H1 (cell line): Measurements from ENCODE around the gene TACC2. TPM values are rescaled to one million over a fixed set of nuclear protein-coding genes. Genes with fewer than 3 reads are reported as not detected.

ENCODE experiments used
- CTCF ChIA-PET: fragments of 300-600 bp; sonication (Branson Sonifier 250); formaldehyde crosslinking; loops from one replicate; lab custom pipeline; 2021; ENCODE audit not compliant: partially characterized antibody; lab: Charles Lee
- POLR2A ChIA-PET: fragments of 300-600 bp; sonication (Branson Sonifier 250); formaldehyde crosslinking; loops from one replicate; lab custom pipeline; 2021; ENCODE audit warnings: inconsistent platforms; ENCODE audit not compliant: partially characterized antibody; lab: Charles Lee
- DNase-seq, 2 experiments: peaks; one replicate each; pipeline versions ENCODE4 v3.0.0 to v3.0.0-alpha.2; 2010 to 2022; ENCODE audit warnings: low spot score in 2 of 2, low read depth in 1 of 2, mixed read lengths in 1 of 2
- FAIRE-seq: peaks from 2 replicates; lab custom pipeline; 2011; peaks lifted over from hg19 to GRCh38; lab: Jason Lieb, UNC
- H2AFZ ChIP-seq: 2 replicates; pipeline ENCODE4 v1.8.1; 2012; ENCODE audit warnings: low read length, inconsistent platforms
- H2AK5ac ChIP-seq: 2 replicates; pipeline ENCODE4 v1.6.1; 2013; ENCODE audit warnings: low read depth, low read length
- H2BK120ac ChIP-seq: replicated peaks from 2 replicates; pipeline ENCODE3; 2013; ENCODE audit warnings: low read depth, low read length, inconsistent platforms
- H2BK12ac ChIP-seq: 2 replicates; pipeline ENCODE4 v1.6.1; 2013; ENCODE audit warnings: low read depth, low read length
- H2BK15ac ChIP-seq: 2 replicates; pipeline ENCODE4 v1.6.1; 2013; ENCODE audit warnings: low read length
- H2BK20ac ChIP-seq: 2 replicates; pipeline ENCODE4 v1.6.1; 2013; ENCODE audit warnings: low read length
- H2BK5ac ChIP-seq: 2 replicates; pipeline ENCODE4 v1.6.1; 2013; ENCODE audit warnings: low read depth, low read length
- H3K14ac ChIP-seq: 2 replicates; pipeline ENCODE4 v1.6.1; 2013; ENCODE audit warnings: inconsistent platforms; ENCODE audit not compliant: insufficient read length
- H3K18ac ChIP-seq: 2 replicates; pipeline ENCODE4 v1.6.1; 2013; ENCODE audit warnings: low read length; ENCODE audit errors: extremely low read depth
- H3K23ac ChIP-seq: 2 replicates; pipeline ENCODE4 v1.6.1; 2013; ENCODE audit warnings: inconsistent platforms; ENCODE audit not compliant: insufficient read length
- H3K23me2 ChIP-seq: 2 replicates; pipeline ENCODE4 v1.6.1; 2013; ENCODE audit warnings: low read depth, low read length
- H3K27ac ChIP-seq: 2 replicates; pipeline ENCODE4 v1.6.1; 2011; ENCODE audit warnings: low read depth, low read length, inconsistent platforms
- H3K27me3 ChIP-seq, 4 experiments: replicated peaks in 1 of 4; 1 replicate in 1 of 4; 2 replicates in 3 of 4; pipeline versions ENCODE4 v1.6.1 to v1.8.1; 2011 to 2013; ENCODE audit warnings: low read length in 3 of 4, mild to moderate bottlenecking in 3 of 4, inconsistent platforms in 2 of 4, mixed read lengths in 2 of 4, moderate library complexity in 1 of 4; ENCODE audit not compliant: control insufficient read depth in 3 of 4, insufficient read depth in 3 of 4; ENCODE audit errors: extremely low read depth in 1 of 4
- H3K36me3 ChIP-seq, 4 experiments: 2 replicates each; pipeline versions ENCODE4 v1.6.1 to v1.8.1; 2011 to 2013; ENCODE audit warnings: mild to moderate bottlenecking in 4 of 4, low read length in 3 of 4, moderate library complexity in 2 of 4, control low read depth in 1 of 4, inconsistent platforms in 1 of 4; ENCODE audit not compliant: insufficient read depth in 4 of 4, control insufficient read depth in 2 of 4
- H3K4ac ChIP-seq: replicated peaks from 2 replicates; pipeline ENCODE3; 2013; ENCODE audit warnings: low read length, low read depth, mixed read lengths, inconsistent platforms; ENCODE audit not compliant: insufficient read length
- H3K4me1 ChIP-seq, 4 experiments: replicated peaks in 1 of 4; 1 replicate in 1 of 4; 2 replicates in 3 of 4; pipeline versions ENCODE4 v1.6.1 to v1.8.1; 2011 to 2013; ENCODE audit warnings: low read length in 3 of 4, inconsistent platforms in 2 of 4, mixed read lengths in 1 of 4; ENCODE audit not compliant: insufficient read depth in 4 of 4, control insufficient read depth in 3 of 4
- H3K4me2 ChIP-seq, 2 experiments: 2 replicates each; pipeline versions ENCODE4 v1.6.1 to v1.8.1; 2011 to 2013; ENCODE audit warnings: low read depth in 2 of 2, low read length in 2 of 2, control low read depth in 1 of 2, inconsistent platforms in 1 of 2, mild to moderate bottlenecking in 1 of 2; ENCODE audit not compliant: insufficient read depth in 1 of 2
- H3K4me3 ChIP-seq, 4 experiments: fragments of 200-600, 300-600 bp in 1 of 4; sonication (generic), shearing (Covaris generic), sonication (Bioruptor Twin) in 1 of 4; 2 replicates each; pipeline versions ENCODE4 v1.5.1 to v1.8.1; 2011 to 2016; ENCODE audit warnings: low read length in 4 of 4, low read depth in 3 of 4, control low read depth in 2 of 4, inconsistent platforms in 2 of 4, mild to moderate bottlenecking in 2 of 4, mixed read lengths in 1 of 4, moderate library complexity in 1 of 4; ENCODE audit not compliant: insufficient read depth in 2 of 4; ENCODE audit errors: extremely low read depth in 1 of 4
- H3K56ac ChIP-seq: replicated peaks from 2 replicates; pipeline ENCODE3; 2013; ENCODE audit warnings: low read depth, mild to moderate bottlenecking, mixed read lengths, low read length, inconsistent platforms; ENCODE audit not compliant: insufficient read length
- H3K79me1 ChIP-seq: 2 replicates; pipeline ENCODE4 v1.6.1; 2013; ENCODE audit warnings: low read depth, low read length, control low read depth
- H3K79me2 ChIP-seq, 2 experiments: 2 replicates each; pipeline versions ENCODE4 v1.6.1 to v1.8.1; 2012 to 2013; ENCODE audit warnings: low read length in 2 of 2, mild to moderate bottlenecking in 2 of 2, inconsistent platforms in 1 of 2; ENCODE audit not compliant: insufficient read depth in 2 of 2, control insufficient read depth in 1 of 2
- H3K9ac ChIP-seq, 4 experiments: replicated peaks in 1 of 4; 1 replicate in 1 of 4; 2 replicates in 3 of 4; pipeline versions ENCODE4 v1.6.1 to v1.8.1; 2011 to 2013; ENCODE audit warnings: low read depth in 3 of 4, low read length in 3 of 4, control low read depth in 2 of 4, mild to moderate bottlenecking in 2 of 4, moderate library complexity in 2 of 4, inconsistent platforms in 1 of 4; ENCODE audit errors: extremely low read depth in 1 of 4
- H3K9me3 ChIP-seq, 2 experiments: 2 replicates each; pipeline versions ENCODE4 v1.6.1 to v1.8.1; 2012 to 2013; ENCODE audit warnings: mild to moderate bottlenecking in 2 of 2, moderate library complexity in 2 of 2, control low read depth in 1 of 2, inconsistent platforms in 1 of 2, low read depth in 1 of 2, low read length in 1 of 2, mixed read lengths in 1 of 2; ENCODE audit not compliant: insufficient read depth in 2 of 2
- H4K20me1 ChIP-seq, 2 experiments: replicated peaks in 1 of 2; 2 replicates each; pipeline versions ENCODE3 to v1.8.1; 2011 to 2013; ENCODE audit warnings: inconsistent platforms in 2 of 2, low read length in 2 of 2, mild to moderate bottlenecking in 1 of 2; ENCODE audit not compliant: insufficient read depth in 2 of 2, control insufficient read depth in 1 of 2
- H4K5ac ChIP-seq: 2 replicates; pipeline ENCODE4 v1.6.1; 2013; ENCODE audit warnings: low read length, low read depth, mixed read lengths, inconsistent platforms; ENCODE audit not compliant: insufficient read length
- H4K8ac ChIP-seq: 2 replicates; pipeline ENCODE4 v1.8.0; 2013; ENCODE audit warnings: mild to moderate bottlenecking, moderate library complexity, low read length, inconsistent platforms; ENCODE audit not compliant: insufficient read depth; ENCODE audit errors: extremely low read depth
- H4K91ac ChIP-seq: replicated peaks from 2 replicates; pipeline ENCODE3; 2013; ENCODE audit warnings: low read length, mixed read lengths, inconsistent platforms; ENCODE audit not compliant: insufficient read length
- CBX8 ChIP-seq: fragments of 300-800, 300-1000 bp; sonication (generic); IDR thresholded peaks from 2 replicates; pipeline ENCODE4 v1.7.1; 2016; ENCODE audit warnings: low read depth, low read length, borderline replicate concordance
- CEBPB ChIP-seq: IDR thresholded peaks from 2 replicates; pipeline ENCODE4 v1.6.1; 2012; ENCODE audit warnings: low read depth, low read length
- CHD1 ChIP-seq: IDR thresholded peaks from 2 replicates; pipeline ENCODE4 v1.6.1; 2012; ENCODE audit warnings: low read depth, low read length, improper control_type of control experiment
- CREB1 ChIP-seq: IDR thresholded peaks from 2 replicates; pipeline ENCODE4 v1.6.1; 2012; ENCODE audit warnings: inconsistent platforms
- EZH2 ChIP-seq: fragments of 200-600 bp; sonication (generic); IDR thresholded peaks from 2 replicates; pipeline ENCODE4 v1.7.1; 2012; ENCODE audit warnings: low read depth, mild to moderate bottlenecking, moderate library complexity, low read length, inconsistent platforms; ENCODE audit not compliant: severe bottlenecking
- FOSL1 ChIP-seq: IDR thresholded peaks from 2 replicates; pipeline ENCODE4 v1.6.1; 2011; ENCODE audit warnings: mild to moderate bottlenecking, low read depth, low read length, moderate library complexity; ENCODE audit not compliant: insufficient read depth
- GABPA ChIP-seq: IDR thresholded peaks from 2 replicates; pipeline ENCODE4 v1.6.1; 2011; ENCODE audit warnings: mild to moderate bottlenecking, low read length, moderate library complexity, borderline replicate concordance; ENCODE audit not compliant: insufficient read depth
- JUN ChIP-seq: IDR thresholded peaks from 2 replicates; pipeline ENCODE4 v1.6.1; 2011; ENCODE audit warnings: low read depth, mild to moderate bottlenecking, improper control_type of control experiment, low read length
- MAX ChIP-seq: IDR thresholded peaks from 2 replicates; pipeline ENCODE4 v1.6.1; 2012; ENCODE audit warnings: inconsistent platforms
- NANOG ChIP-seq: IDR thresholded peaks from 2 replicates; pipeline ENCODE4 v1.6.1; 2011; ENCODE audit warnings: low read length, low read depth, mild to moderate bottlenecking, inconsistent platforms; ENCODE audit not compliant: insufficient read depth, poor library complexity, severe bottlenecking
- POLR2A ChIP-seq, 2 experiments: IDR thresholded peaks; 1 replicate in 1 of 2; 2 replicates in 1 of 2; pipeline ENCODE4 v1.6.1; 2011; ENCODE audit warnings: low read depth in 2 of 2, low read length in 2 of 2, mild to moderate bottlenecking in 2 of 2; ENCODE audit errors: control extremely low read depth in 1 of 2
- SP1 ChIP-seq: IDR thresholded peaks from 2 replicates; pipeline ENCODE4 v1.6.1; 2011; ENCODE audit warnings: low read depth, low read length
- WGBS, 2 experiments: shearing (Covaris generic) in 1 of 2; methylation state at CpG; one replicate each; pipeline versions ENCODE4 v1.1.6 to v1.1.7; 2013 to 2015; ENCODE audit warnings: low lambda C conversion rate in 2 of 2, mixed read lengths in 2 of 2, inconsistent platforms in 1 of 2, low coverage in 1 of 2, missing lambda C conversion rate in 1 of 2; ENCODE audit not compliant: insufficient replicate concordance in 2 of 2, insufficient coverage in 1 of 2, insufficient read length in 1 of 2; ENCODE audit errors: extremely low coverage in 1 of 2, missing lambda C conversion rate in 1 of 2; 5-methylcytosine and 5-hydroxymethylcytosine counted together
- polyA plus RNA-seq, 7 experiments: library from polyadenylated mRNA; depleted of rRNA in 3 of 7; stranded (reverse) in 5 of 7; unstranded in 2 of 7; fragments of >200 nt in 5 of 7; fragments of 200-250 nt in 2 of 7; gene quantifications; 1 replicate in 5 of 7; 2 replicates in 1 of 7; 4 replicates in 1 of 7; pipeline versions ENCODE4 v1.2.1 to v1.2.3, GENCODE V29; 2011 to 2013; ENCODE audit warnings: missing spikeins in 2 of 7, mixed read lengths in 2 of 7
- total RNA-seq: library from RNA; stranded (reverse); fragmentation: NEBNext Ultra II Directional; extraction: Animal tissue kit (Norgen Biotek cat#: 25700); gene quantifications from 2 replicates; pipeline ENCODE4 v1.2.1, GENCODE V29; 2021

The TACC2 gene
- total and polyA plus RNA-seq, 2 of the 8 experiments (the other 6 are each of a cell fraction or from before 2014, with no cell fraction given) = 21.2 to 46.6 TPM

- H3K79me1 ChIP-seq = no peaks in the 10 kb centered on the region
- no peak overlapping the region for H2BK120ac ChIP-seq
- no peak overlapping the region for H4K91ac ChIP-seq
- H2BK5ac ChIP-seq = no peak overlapping the region
- H4K5ac ChIP-seq = no peak overlapping the region
- H2AK5ac ChIP-seq = no peak overlapping the region
- no peak overlapping the region for H2BK20ac ChIP-seq
- CTCF ChIA-PET = interaction anchor here (1.0 to 3.2 kb wide), 3 partner anchors 17 to 80 kb away, joined by 3 to 11 read pairs (median 6); no protein-coding TSS in a partner anchor
- no peak overlapping the region for H3K4me2 ChIP-seq
- no peak overlapping the region for H4K8ac ChIP-seq
- H3K9me3 ChIP-seq = no peaks in the 10 kb centered on the region
- no peak overlapping the region for H3K56ac ChIP-seq
- no peak overlapping the region for H3K14ac ChIP-seq
- H2AFZ ChIP-seq = no peak overlapping the region
- POLR2A ChIA-PET = no interaction called here
- WGBS, 2 experiments = 95% methylated on average over 5 of the region's 5 CpGs; no CpG with 5 or more reads in 1 of the 2 experiments
- TF ChIP-seq POLR2A (IDR thresholded peaks at IDR 0.05; ENCODE audit: control extremely low read depth in 1 of 2, low read depth in 2 of 2, low read length in 2 of 2) (no peak), MAX (no peak), CREB1 (no peak), SP1 (no peak), FOSL1 (no peak), JUN (no peak), EZH2 (no peak), CEBPB (no peak), CHD1 (no peak), CBX8 (no peak), NANOG (no peak), GABPA (no peak)
- no peak for DNase-seq
- H3K4ac ChIP-seq = no peak overlapping the region
- no peaks in the 10 kb centered on the region for H3K27me3 ChIP-seq
- H3K18ac ChIP-seq = no peak overlapping the region
- H3K79me2 ChIP-seq = no peaks in the 10 kb centered on the region
- peaks cover 3 to 7% of the 10 kb centered on the region in 2 experiments for H4K20me1 ChIP-seq
- H3K23me2 ChIP-seq = no peaks in the 10 kb centered on the region
- no peak for FAIRE-seq
- no peak overlapping the region for H2BK12ac ChIP-seq
- H3K36me3 ChIP-seq = peaks cover 13 to 71% (median 37%) of the 10 kb centered on the region in 4 experiments; a peak in 7 of 8 replicates
- H3K27ac ChIP-seq = no peak overlapping the region
- no peak overlapping the region for H2BK15ac ChIP-seq
- H3K4me1 ChIP-seq = no peaks in the 10 kb centered on the region
- no peak overlapping the region for H3K23ac ChIP-seq
- H3K4me3 ChIP-seq = no peak overlapping the region
- H3K9ac ChIP-seq = no peak overlapping the region
Observed at GRCh38 chr10:122221958-122222357, 233.0 kb downstream of the TACC2 start.
